SK-N-SH treated with all-trans-retinoic acid at 6 μM for 48 hours (cell line): ENCODE measurements around the gene ITPKB.

Experiments
- CSDC2 ChIP-seq: fragments of 250-450 bp; sonication (Bioruptor Pico); IDR thresholded peaks from 2 replicates; pipeline ENCODE4 v1.5.0; 2020; ENCODE audit warnings: mild to moderate bottlenecking, moderate library complexity
- GLIS3 ChIP-seq: fragments of 250-450 bp; sonication (Bioruptor Pico); IDR thresholded peaks from 2 replicates; pipeline ENCODE4 v1.5.0; 2020; ENCODE audit warnings: mild to moderate bottlenecking, moderate library complexity
- OSR1 ChIP-seq: fragments of 250-450 bp; sonication (Bioruptor Pico); IDR thresholded peaks from 2 replicates; pipeline ENCODE4 v1.8.0; 2022; ENCODE audit warnings: moderate library complexity, mild to moderate bottlenecking, inconsistent platforms
- RARB ChIP-seq: fragments of 250-450 bp; sonication (Bioruptor Pico); IDR thresholded peaks from 2 replicates; pipeline ENCODE4 v1.8.0; 2021; ENCODE audit warnings: mild to moderate bottlenecking, moderate library complexity
- SNAI2 ChIP-seq: fragments of 250-450 bp; sonication (Bioruptor Pico); IDR thresholded peaks from 2 replicates; pipeline ENCODE4 v1.5.0; 2020; ENCODE audit warnings: mild to moderate bottlenecking, moderate library complexity
- TOX ChIP-seq: fragments of 250-450 bp; sonication (Bioruptor Pico); IDR thresholded peaks from 2 replicates; pipeline ENCODE4 v1.8.0; 2021; ENCODE audit warnings: mild to moderate bottlenecking, moderate library complexity, borderline replicate concordance
- ZC3H10 ChIP-seq: fragments of 250-450 bp; sonication (Bioruptor Pico); IDR thresholded peaks from 2 replicates; pipeline ENCODE4 v1.5.1; 2021; ENCODE audit warnings: mild to moderate bottlenecking, moderate library complexity
- ZFP3 ChIP-seq: fragments of 250-450 bp; sonication (Bioruptor Pico); IDR thresholded peaks from 2 replicates; pipeline ENCODE4 v1.5.0; 2020; ENCODE audit warnings: mild to moderate bottlenecking, moderate library complexity
- ZFP30 ChIP-seq: fragments of 450-650 bp; formaldehyde crosslinking; IDR thresholded peaks from 2 replicates; pipeline ENCODE4 v1.5.0; 2022; ENCODE audit warnings: mild to moderate bottlenecking, moderate library complexity
- ZNF8 ChIP-seq: fragments of 450-650 bp; formaldehyde crosslinking; IDR thresholded peaks from 2 replicates; pipeline ENCODE4 v1.5.0; 2020; ENCODE audit warnings: mild to moderate bottlenecking, moderate library complexity
- TF ChIP-seq, protein P1 (sequence below): fragments of 250-450 bp; sonication (Bioruptor Pico); IDR thresholded peaks from 2 replicates; pipeline ENCODE4 v1.8.0; 2021; ENCODE audit warnings: low read depth, mild to moderate bottlenecking, moderate library complexity, borderline replicate concordance
- TF ChIP-seq, protein P2 (sequence below): fragments of 250-450 bp; sonication (Bioruptor Pico); IDR thresholded peaks from 2 replicates; pipeline ENCODE4 v1.5.1; 2021; ENCODE audit warnings: mild to moderate bottlenecking, moderate library complexity
- TF ChIP-seq, protein P3 (sequence below): fragments of 250-450 bp; sonication (Bioruptor Pico); IDR thresholded peaks from 2 replicates; pipeline ENCODE4 v1.5.1; 2020; ENCODE audit warnings: low read depth, mild to moderate bottlenecking, moderate library complexity
- TF ChIP-seq, protein P4 (sequence below): fragments of 250-450 bp; sonication (Bioruptor Pico); IDR thresholded peaks from 2 replicates; pipeline ENCODE4 v1.8.0; 2020; ENCODE audit warnings: mild to moderate bottlenecking, moderate library complexity, borderline replicate concordance

DNA sequence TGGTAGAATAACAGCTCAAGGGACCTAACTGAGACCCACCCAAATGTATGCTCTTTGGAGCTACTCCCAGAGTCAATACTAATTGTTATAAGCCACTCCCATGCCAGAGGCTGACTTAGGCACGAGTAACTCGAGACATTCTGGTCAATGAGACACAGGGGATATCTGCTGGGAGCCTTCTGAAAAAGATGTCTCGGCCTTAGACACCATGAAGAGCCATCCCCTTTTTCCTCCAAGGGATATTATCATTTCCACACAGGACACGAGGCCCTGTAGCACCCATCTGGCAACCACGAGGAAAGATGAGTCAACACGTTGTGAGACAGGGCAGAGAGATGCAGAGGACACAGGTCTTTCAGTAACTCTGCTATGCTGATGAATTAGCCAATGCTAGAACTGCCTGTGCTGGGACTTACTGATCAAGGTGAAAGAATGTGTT lies 30.7 kb downstream of the ITPKB start:
- TF ChIP-seq GLIS3 (no peak), ZFP3 (CRISPR knock-in tag) (no peak), CSDC2 (CRISPR knock-in tag) (no peak), ZC3H10 (no peak), TOX (no peak), SNAI2 (CRISPR knock-in tag) (no peak), ZFP30 (no peak), ZNF8 (CRISPR knock-in tag) (no peak), RARB (CRISPR knock-in tag) (no peak), OSR1 (CRISPR knock-in tag) (no peak)
- TF ChIP-seq, protein P1, sequence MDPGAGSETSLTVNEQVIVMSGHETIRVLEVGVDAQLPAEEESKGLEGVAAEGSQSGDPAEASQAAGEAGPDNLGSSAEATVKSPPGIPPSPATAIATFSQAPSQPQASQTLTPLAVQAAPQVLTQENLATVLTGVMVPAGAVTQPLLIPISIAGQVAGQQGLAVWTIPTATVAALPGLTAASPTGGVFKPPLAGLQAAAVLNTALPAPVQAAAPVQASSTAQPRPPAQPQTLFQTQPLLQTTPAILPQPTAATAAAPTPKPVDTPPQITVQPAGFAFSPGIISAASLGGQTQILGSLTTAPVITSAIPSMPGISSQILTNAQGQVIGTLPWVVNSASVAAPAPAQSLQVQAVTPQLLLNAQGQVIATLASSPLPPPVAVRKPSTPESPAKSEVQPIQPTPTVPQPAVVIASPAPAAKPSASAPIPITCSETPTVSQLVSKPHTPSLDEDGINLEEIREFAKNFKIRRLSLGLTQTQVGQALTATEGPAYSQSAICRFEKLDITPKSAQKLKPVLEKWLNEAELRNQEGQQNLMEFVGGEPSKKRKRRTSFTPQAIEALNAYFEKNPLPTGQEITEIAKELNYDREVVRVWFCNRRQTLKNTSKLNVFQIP (CRISPR knock-in tag): no peak
- TF ChIP-seq, protein P2, sequence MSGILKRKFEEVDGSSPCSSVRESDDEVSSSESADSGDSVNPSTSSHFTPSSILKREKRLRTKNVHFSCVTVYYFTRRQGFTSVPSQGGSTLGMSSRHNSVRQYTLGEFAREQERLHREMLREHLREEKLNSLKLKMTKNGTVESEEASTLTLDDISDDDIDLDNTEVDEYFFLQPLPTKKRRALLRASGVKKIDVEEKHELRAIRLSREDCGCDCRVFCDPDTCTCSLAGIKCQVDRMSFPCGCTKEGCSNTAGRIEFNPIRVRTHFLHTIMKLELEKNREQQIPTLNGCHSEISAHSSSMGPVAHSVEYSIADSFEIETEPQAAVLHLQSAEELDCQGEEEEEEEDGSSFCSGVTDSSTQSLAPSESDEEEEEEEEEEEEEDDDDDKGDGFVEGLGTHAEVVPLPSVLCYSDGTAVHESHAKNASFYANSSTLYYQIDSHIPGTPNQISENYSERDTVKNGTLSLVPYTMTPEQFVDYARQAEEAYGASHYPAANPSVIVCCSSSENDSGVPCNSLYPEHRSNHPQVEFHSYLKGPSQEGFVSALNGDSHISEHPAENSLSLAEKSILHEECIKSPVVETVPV (CRISPR knock-in tag): no peak
- TF ChIP-seq, protein P3, sequence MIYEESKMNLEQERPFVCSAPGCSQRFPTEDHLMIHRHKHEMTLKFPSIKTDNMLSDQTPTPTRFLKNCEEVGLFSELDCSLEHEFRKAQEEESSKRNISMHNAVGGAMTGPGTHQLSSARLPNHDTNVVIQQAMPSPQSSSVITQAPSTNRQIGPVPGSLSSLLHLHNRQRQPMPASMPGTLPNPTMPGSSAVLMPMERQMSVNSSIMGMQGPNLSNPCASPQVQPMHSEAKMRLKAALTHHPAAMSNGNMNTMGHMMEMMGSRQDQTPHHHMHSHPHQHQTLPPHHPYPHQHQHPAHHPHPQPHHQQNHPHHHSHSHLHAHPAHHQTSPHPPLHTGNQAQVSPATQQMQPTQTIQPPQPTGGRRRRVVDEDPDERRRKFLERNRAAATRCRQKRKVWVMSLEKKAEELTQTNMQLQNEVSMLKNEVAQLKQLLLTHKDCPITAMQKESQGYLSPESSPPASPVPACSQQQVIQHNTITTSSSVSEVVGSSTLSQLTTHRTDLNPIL (CRISPR knock-in tag): no peak
- TF ChIP-seq, protein P4, sequence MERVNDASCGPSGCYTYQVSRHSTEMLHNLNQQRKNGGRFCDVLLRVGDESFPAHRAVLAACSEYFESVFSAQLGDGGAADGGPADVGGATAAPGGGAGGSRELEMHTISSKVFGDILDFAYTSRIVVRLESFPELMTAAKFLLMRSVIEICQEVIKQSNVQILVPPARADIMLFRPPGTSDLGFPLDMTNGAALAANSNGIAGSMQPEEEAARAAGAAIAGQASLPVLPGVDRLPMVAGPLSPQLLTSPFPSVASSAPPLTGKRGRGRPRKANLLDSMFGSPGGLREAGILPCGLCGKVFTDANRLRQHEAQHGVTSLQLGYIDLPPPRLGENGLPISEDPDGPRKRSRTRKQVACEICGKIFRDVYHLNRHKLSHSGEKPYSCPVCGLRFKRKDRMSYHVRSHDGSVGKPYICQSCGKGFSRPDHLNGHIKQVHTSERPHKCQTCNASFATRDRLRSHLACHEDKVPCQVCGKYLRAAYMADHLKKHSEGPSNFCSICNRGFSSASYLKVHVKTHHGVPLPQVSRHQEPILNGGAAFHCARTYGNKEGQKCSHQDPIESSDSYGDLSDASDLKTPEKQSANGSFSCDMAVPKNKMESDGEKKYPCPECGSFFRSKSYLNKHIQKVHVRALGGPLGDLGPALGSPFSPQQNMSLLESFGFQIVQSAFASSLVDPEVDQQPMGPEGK (CRISPR knock-in tag): no peak
